ENCODE measurements around the gene ENDOV. TPM values are rescaled to one million over a fixed set of nuclear protein-coding genes. Genes with fewer than 3 reads are reported as not detected.

Gene ENDOV
- total RNA-seq, 1 donor: 13.4 TPM

DNA sequence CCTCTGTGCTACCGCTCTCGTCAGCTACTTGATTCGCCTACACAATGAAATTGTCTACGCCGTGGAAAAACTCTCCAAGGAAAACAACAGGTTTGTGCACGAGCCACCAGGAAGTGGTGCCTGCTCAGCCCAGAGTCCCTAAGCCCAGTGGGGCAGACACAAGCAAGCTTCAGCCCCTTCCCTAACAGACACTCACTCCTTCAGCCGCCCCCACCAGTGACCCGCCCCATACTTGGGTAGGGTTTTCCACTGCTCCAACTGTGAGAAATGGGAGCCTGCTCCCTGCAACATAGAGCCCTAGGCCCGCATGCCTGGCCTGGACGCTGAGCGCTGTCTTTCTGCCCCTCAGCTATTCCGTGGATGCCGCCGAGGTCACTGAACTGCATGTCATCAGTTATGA lies 28.6 kb upstream of the ENDOV start:
- TF ChIP-seq, protein P1, sequence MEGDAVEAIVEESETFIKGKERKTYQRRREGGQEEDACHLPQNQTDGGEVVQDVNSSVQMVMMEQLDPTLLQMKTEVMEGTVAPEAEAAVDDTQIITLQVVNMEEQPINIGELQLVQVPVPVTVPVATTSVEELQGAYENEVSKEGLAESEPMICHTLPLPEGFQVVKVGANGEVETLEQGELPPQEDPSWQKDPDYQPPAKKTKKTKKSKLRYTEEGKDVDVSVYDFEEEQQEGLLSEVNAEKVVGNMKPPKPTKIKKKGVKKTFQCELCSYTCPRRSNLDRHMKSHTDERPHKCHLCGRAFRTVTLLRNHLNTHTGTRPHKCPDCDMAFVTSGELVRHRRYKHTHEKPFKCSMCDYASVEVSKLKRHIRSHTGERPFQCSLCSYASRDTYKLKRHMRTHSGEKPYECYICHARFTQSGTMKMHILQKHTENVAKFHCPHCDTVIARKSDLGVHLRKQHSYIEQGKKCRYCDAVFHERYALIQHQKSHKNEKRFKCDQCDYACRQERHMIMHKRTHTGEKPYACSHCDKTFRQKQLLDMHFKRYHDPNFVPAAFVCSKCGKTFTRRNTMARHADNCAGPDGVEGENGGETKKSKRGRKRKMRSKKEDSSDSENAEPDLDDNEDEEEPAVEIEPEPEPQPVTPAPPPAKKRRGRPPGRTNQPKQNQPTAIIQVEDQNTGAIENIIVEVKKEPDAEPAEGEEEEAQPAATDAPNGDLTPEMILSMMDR (IDR thresholded peaks at IDR 0.05; ENCODE audit: insufficient read depth, low read depth, low read length): no peak
- DNase-seq (ENCODE audit: low read depth): no peak
- no peak overlapping the region for H3K4me3 ChIP-seq (ENCODE audit: low read depth, low read length)

DNA sequence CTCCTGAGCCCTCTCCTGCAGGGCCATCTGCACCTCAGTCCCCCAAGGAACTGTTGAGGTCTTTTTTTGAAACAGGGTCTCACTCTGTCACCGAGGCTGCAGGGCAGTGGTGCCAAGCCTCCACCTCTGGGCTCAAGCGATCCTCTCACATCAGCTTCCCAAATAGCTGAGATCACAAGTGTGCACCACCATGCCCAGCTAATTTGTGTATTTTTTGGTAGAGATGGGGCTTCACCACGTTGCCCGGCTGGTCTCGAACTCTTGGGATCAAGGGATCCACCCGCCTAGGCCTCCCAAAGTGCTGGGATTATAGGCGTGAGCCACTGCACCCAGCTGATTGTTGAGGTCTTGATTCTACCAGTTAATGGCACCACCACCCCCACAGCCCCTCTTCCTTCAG lies 27.9 kb upstream of the ENDOV start:
- no peak for DNase-seq (ENCODE audit: low read depth)
- TF ChIP-seq, protein P1 (IDR thresholded peaks at IDR 0.05; ENCODE audit: insufficient read depth, low read depth, low read length): no peak
- no peak overlapping the region for H3K4me3 ChIP-seq (ENCODE audit: low read depth, low read length)

DNA sequence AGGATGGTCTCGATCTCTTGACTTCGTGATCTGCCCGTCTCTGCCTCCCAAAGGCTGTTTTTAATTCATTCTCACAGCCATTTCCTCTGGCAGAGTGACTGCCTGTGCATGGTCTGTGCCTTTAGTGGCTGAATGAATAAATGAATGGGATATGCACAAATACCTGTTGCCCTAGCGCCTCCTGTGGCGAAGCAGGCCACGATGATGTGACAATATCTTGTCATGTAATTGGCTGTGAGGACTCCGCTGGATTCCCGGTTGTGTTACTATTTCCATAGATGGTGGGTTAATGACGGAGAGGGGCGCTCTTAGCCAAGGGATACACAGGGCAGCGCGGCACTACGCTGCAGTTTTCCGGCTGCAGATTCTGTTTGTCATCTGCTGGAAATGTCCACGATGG lies 26.8 kb upstream of the ENDOV start:
- TF ChIP-seq, protein P1 (IDR thresholded peaks at IDR 0.05; ENCODE audit: insufficient read depth, low read depth, low read length): no peak
- H3K4me3 ChIP-seq (ENCODE audit: low read depth, low read length): no peak overlapping the region
- DNase-seq (ENCODE audit: low read depth): no peak

DNA sequence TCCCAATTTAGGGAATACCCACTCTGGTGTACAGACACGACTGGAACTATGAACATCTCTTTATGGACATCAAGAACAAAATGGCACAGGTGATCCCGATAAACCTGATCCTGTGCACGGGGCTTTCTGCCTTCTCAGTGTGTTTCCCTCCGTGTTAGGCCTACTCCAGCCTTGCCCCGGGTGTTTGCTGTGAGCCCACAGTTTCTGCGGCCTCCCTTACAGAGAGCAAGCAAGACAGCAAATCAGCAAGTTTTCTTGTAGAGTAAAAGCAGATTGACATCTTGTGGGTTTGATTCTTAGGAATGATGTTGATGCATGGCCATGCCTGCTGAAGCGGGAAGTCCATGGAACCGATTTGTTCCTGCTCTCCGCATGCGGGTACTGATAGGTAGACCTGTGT lies 26.4 kb upstream of the ENDOV start:
- TF ChIP-seq, protein P1 (IDR thresholded peaks at IDR 0.05; ENCODE audit: insufficient read depth, low read depth, low read length): no peak
- no peak overlapping the region for H3K4me3 ChIP-seq (ENCODE audit: low read depth, low read length)
- DNase-seq (ENCODE audit: low read depth): no peak

DNA sequence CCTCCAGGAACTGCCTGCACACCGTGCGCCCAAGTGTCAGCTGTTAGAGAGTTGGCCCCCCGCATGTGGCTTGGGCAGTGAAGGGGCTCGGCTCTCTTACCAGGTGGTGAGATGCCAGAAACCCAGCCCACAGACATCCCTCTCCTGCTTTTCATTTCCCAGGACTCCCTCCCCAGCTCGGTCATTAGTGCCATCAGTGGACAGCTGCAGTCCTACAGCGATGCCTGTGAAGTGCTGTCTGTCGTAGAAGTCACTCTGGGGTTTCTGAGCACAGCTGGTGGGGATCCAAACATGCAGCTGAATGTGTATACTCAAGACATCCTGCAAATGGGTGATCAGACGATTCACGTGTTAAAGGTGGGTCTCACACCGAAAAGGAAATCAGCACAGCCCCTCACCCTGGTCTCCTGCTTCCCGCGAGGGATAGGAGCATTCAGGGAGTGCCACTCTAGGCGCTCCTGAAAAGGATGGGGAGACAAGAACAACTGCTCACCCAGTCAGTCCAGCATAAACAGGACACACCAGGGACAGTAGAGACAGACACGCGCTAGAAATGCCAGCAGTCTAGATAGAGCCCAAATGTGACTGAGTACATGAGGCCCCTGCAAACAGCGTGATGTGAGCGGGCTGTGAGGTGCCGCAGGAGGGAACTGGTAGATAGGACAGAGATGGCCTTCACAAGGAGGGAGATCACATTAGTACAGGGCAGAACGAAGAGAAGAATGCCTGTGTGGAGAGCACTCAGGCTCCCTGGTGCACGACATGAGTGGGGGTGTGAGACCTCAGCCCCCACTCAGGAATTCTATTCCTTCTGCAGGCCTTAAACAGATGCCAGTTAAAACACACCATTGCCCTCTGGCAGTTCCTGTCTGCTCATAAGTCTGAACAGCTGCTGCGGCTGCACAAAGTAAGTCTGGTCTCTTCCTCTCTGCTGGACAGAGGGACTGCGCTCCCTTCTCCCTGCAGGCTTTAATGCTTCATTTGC lies 25.7 kb upstream of the ENDOV start:
- H3K4me3 ChIP-seq (ENCODE audit: low read depth, low read length): no peak overlapping the region
- DNase-seq (ENCODE audit: low read depth): no peak
- TF ChIP-seq, protein P1 (IDR thresholded peaks at IDR 0.05; ENCODE audit: insufficient read depth, low read depth, low read length): no peak

DNA sequence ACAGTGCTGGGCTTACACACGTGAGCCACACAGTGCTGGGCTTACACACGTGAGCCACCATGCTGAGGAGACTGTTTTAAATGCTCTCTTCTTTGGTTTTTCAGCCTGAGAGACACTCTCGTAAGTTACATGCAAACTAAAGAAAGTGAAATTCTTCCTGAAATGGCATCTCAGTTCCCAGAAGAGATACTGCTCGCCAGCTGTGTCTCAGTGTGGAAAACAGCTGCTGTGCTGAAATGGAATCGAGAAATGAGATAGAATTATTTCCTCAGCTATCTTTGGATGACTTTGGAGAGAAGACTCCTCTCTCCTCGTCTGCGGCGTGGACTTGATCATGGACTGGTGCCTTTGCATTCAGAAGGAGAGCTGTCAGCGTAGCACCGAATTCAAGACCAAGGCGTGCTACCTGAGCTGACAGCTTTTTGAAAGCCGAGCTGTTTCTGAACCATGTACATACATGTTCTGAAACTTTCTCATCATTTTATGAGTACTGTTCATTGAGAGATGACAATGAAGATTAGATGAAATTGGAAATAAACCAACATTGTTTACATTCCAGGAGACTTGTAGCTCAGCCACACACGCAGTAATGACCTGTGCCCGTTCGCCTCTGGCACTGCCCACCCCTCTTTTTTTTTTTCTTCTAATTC lies 21.6 kb upstream of the ENDOV start:
- no peak for DNase-seq (ENCODE audit: low read depth)
- TF ChIP-seq, protein P1 (IDR thresholded peaks at IDR 0.05; ENCODE audit: insufficient read depth, low read depth, low read length): no peak
- no peak overlapping the region for H3K4me3 ChIP-seq (ENCODE audit: low read depth, low read length)
